Uterus (tissue), 4 donors: Measurements from ENCODE around the gene SPATA45. TPM values are rescaled to one million over a fixed set of nuclear protein-coding genes. Genes with fewer than 3 reads are reported as not detected.
"Not testable (repeated sequence)": the region's sequence is repeated elsewhere in the genome, so short reads cannot be mapped to it uniquely, and the experiment has no call there.

Experiments
- DNase-seq, 2 donors: peaks; one replicate each; pipeline ENCODE4 v3.0.0-alpha.2; 2019 to 2020
- H3K27ac ChIP-seq, 2 donors: fragments of 200-600 bp; sonication (generic); 1 replicate in 1 of 2; 2 replicates in 1 of 2; pipeline ENCODE4 v1.5.1; 2016 to 2018
- H3K27me3 ChIP-seq, 2 donors: fragments of 200-600 bp; sonication (generic); one replicate each; pipeline ENCODE4 v1.5.1; 2018 to 2019; ENCODE audit warnings: control low read depth in 1 of 2
- H3K36me3 ChIP-seq, 2 donors: fragments of 200-600 bp; sonication (generic); one replicate each; pipeline ENCODE4 v1.5.1; 2019; ENCODE audit warnings: control low read depth in 1 of 2
- H3K4me1 ChIP-seq, 2 donors: fragments of 200-600 bp; sonication (generic); one replicate each; pipeline ENCODE4 v1.5.1; 2018 to 2019; ENCODE audit warnings: control low read depth in 1 of 2
- H3K4me3 ChIP-seq, 2 donors: fragments of 200-600 bp; sonication (generic); 1 replicate in 1 of 2; 2 replicates in 1 of 2; pipeline ENCODE4 v1.5.1; 2018 to 2019; ENCODE audit warnings: mild to moderate bottlenecking in 1 of 2
- H3K9me3 ChIP-seq, 2 donors: fragments of 200-600 bp; sonication (generic); one replicate each; pipeline ENCODE4 v1.5.1; 2019; ENCODE audit warnings: control low read depth in 1 of 2
- POLR2A ChIP-seq, 2 donors: fragments of 450-650 bp; IDR thresholded peaks; one replicate each; pipeline ENCODE4 v1.6.1; 2016; ENCODE audit warnings: antibody characterized with exemption in 2 of 2, mild to moderate bottlenecking in 1 of 2, moderate library complexity in 1 of 2
- intact Hi-C: fragments of 100-400 bp; cut with DNase I; formaldehyde crosslinking; loops from one replicate; pipeline ENCODE4 v1.15.1; 2023; ENCODE audit warnings: low total_unique reads
- total RNA-seq, 4 donors: library from RNA; depleted of rRNA in 3 of 4; stranded (reverse); fragments of >200 nt in 3 of 4; gene quantifications; one replicate each; pipeline versions ENCODE4 v1.1.0 to v1.2.4, GENCODE V29; 2014 to 2023
- TF ChIP-seq, protein P1 (sequence below), 4 experiments: fragments of 200-600 bp in 2 of 4; fragments of 450-650 bp in 2 of 4; sonication (generic) in 2 of 4; IDR thresholded peaks; one replicate each; pipeline ENCODE4 v1.5.1; 2016 to 2019; ENCODE audit warnings: antibody characterized with exemption in 4 of 4, mild to moderate bottlenecking in 2 of 4, moderate library complexity in 1 of 4
- donor health status: DM: yes; HTN: yes; CAD: no.

Gene SPATA45
- total RNA-seq, 4 donors from 2014 or later, result not detected

DNA sequence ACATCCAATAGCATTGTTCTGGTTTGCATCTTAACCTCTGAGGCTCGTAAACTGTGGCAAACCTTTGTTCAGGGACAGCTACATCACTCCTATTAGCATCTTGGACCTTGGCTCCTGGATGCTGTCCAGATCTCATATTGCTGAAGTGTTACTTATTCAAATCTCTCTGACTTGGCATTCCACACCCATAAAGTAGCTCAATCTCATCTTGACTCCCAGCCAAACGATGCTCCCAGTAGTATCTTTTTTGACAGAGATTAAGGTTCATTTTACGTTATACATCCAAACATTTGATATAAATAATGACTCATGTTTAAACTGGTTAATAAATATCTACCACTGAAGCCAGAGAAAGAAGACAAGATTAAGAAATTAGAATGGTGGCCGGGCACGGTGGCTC is 6.2 kb upstream of the SPATA45 start:
- Histone ChIP-seq H3K4me1 (no peaks in the 10 kb centered on the region), H3K36me3 (no peaks in the 10 kb centered on the region), H3K27me3 (no peaks in the 10 kb centered on the region), H3K27ac (no peak overlapping the region), H3K4me3 (no peak overlapping the region), H3K9me3 (no peaks in the 10 kb centered on the region)
- no peak for DNase-seq
- intact Hi-C loops, result no loop called here
- TF ChIP-seq, protein P1, sequence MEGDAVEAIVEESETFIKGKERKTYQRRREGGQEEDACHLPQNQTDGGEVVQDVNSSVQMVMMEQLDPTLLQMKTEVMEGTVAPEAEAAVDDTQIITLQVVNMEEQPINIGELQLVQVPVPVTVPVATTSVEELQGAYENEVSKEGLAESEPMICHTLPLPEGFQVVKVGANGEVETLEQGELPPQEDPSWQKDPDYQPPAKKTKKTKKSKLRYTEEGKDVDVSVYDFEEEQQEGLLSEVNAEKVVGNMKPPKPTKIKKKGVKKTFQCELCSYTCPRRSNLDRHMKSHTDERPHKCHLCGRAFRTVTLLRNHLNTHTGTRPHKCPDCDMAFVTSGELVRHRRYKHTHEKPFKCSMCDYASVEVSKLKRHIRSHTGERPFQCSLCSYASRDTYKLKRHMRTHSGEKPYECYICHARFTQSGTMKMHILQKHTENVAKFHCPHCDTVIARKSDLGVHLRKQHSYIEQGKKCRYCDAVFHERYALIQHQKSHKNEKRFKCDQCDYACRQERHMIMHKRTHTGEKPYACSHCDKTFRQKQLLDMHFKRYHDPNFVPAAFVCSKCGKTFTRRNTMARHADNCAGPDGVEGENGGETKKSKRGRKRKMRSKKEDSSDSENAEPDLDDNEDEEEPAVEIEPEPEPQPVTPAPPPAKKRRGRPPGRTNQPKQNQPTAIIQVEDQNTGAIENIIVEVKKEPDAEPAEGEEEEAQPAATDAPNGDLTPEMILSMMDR (IDR thresholded peaks at IDR 0.05), result no peak
- TF ChIP-seq POLR2A (IDR thresholded peaks at IDR 0.05), result no peak

DNA sequence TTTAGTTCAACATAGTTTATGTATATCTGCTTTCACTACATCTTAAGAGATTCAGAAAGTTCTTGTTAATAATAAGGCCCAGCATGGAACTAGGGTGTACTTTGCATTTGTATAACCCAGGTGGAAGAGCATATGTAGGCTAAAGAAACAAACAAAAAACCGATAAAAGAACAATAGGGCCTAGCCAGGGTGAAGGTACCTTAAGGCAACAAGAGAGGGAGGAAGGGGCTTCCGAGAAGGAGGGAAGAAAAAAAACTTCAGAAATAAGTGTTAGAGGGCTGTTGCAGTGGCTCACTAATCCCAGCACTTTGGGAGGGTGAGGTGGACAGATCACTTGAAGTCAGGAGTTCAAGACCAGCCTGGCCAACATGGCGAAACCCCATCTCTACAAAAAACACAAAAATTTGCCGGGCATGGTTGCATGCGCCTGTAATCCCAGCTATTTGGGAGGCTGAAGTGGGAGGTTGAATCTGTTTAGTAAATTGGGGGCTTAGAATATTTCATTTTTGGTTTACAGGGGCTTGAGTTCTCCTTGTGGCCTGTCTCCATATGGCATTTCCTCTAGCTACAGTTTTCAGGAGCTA is 4.7 kb upstream of the SPATA45 start:
- no peak for DNase-seq
- intact Hi-C loops, result no loop called here
- Histone ChIP-seq H3K4me3 (no peak overlapping the region), H3K9me3 (no peaks in the 10 kb centered on the region), H3K27ac (no peak overlapping the region), H3K36me3 (no peaks in the 10 kb centered on the region), H3K27me3 (no peaks in the 10 kb centered on the region), H3K4me1 (no peaks in the 10 kb centered on the region)
- TF ChIP-seq, protein P1 (IDR thresholded peaks at IDR 0.05), result no peak
- TF ChIP-seq POLR2A (IDR thresholded peaks at IDR 0.05), result no peak

DNA sequence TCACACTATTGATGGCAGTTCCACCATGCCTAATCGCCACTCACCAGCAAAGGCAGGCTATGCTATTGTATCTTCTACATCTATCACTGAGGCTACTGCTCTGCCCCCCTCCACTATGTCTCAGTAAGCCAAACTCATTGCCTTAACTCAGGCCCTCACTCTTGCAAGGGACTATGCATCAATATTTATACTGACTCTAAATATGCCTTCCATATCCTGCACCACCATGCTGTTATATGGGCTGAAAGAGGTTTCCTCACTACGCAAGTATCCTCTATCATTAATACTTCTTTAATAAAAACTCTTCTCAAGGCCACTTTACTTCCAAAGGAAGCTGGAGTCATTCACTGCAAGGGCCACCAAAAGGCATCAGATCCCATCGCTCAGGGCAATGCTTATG is 2.9 kb downstream of the SPATA45 start:
- DNase-seq, H3K9me3 ChIP-seq, H3K27me3 ChIP-seq, H3K4me1 ChIP-seq, intact Hi-C loops, H3K27ac ChIP-seq, H3K36me3 ChIP-seq, H3K4me3 ChIP-seq: not testable (repeated sequence)

DNA sequence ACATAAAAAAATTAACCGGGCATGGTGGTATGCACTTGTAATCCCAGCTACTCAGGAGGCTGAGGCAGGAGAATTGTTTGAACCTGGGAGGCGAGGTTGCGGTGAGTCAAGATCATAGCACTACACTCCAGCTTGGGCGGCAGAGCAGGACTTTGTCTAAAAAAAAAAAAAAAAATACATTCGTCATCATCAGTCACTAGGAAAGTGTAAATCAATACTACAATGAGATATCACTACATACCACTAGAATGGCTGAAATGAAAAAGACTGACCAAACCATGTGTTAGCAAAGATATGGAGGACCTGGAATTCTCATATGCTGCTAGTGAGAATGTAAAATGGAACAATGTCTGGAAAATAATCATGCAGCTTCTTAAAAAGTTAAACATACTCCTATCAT is 9.3 kb downstream of the SPATA45 start:
- Histone ChIP-seq H3K36me3 (no peaks in the 10 kb centered on the region), H3K27me3 (no peaks in the 10 kb centered on the region), H3K4me1 (no peaks in the 10 kb centered on the region), H3K9me3 (no peaks in the 10 kb centered on the region), H3K4me3 (no peak overlapping the region), H3K27ac (no peak overlapping the region)
- intact Hi-C loops, result no loop called here
- no peak for DNase-seq
- TF ChIP-seq, protein P1 (IDR thresholded peaks at IDR 0.05), result no peak
- no peak for TF ChIP-seq POLR2A (IDR thresholded peaks at IDR 0.05)

DNA sequence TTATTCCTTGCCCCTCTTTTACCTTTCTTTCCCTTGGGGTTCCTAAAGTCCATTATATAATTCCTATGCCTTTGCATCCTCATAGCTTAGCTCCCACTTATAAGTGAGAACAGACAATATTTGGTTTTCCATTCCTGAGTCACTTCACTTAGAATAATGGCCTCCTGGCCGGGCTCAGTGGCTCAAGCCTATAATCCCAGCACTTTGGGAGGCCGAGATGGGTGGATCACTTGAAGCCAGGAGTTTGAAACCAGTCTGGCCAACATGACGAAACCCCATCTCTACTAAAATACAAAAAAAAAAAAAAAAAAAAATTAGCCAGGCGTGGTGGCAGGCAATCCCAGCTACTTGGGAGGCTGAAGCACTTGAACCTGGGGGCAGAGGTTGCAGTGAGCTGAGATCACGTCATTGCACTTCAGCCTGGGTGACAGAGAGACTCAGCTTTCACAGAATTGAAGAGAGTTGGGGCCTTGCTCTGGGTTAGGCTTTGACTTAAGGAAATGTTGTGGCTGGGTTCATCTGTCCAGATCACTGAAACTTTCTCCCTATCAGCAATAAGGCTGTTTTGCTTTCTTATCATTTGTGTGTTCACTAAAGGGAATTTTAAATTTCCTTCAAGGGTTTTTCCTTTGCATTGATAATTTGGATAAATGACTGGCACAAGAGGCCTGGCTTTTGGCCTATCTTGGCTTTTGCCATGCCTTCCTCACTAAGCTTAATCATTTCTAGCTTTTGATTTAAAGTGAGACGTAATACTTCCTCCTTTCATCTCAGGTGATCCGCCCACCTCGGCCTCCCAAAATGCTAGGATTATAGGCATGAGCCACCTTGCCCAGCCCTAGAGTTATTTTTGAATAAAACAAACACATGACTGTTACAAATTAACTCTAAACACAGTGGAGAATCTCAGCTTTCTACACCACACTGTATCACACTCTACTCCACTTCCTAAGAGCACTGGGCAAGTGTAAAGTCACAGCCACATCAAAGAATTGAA is 13.9 kb downstream of the SPATA45 start:
- H3K27ac ChIP-seq, H3K4me1 ChIP-seq, H3K9me3 ChIP-seq, DNase-seq, intact Hi-C loops, H3K4me3 ChIP-seq, H3K27me3 ChIP-seq, H3K36me3 ChIP-seq: not testable (repeated sequence)

DNA sequence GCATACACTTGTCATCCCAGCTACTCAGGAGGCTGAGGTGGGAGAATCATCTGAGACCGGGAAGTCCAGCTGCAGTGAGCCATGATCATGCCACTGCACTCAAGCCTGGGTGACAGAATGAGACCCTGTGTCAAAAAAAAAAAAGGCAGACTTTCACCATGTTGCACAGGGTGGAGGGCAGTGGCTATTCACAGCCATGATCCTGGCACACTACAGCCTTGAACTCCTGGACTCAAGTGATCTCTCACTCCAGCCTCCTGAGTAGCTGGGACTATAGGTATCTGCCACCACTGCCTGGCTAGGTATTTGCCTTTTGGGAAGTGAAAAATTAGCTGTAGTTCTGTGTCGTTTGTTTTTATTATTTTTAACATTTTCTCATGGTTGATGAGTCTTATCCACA is 19.1 kb downstream of the SPATA45 start:
- no peak overlapping the region for H3K4me3 ChIP-seq
- intact Hi-C loops, result no loop called here
- no peaks in the 10 kb centered on the region for H3K4me1 ChIP-seq
- no peaks in the 10 kb centered on the region for H3K36me3 ChIP-seq
- no peaks in the 10 kb centered on the region for H3K9me3 ChIP-seq
- H3K27ac ChIP-seq, result no peak overlapping the region
- no peaks in the 10 kb centered on the region for H3K27me3 ChIP-seq
- TF ChIP-seq, protein P1 (IDR thresholded peaks at IDR 0.05), result no peak
- no peak for TF ChIP-seq POLR2A (IDR thresholded peaks at IDR 0.05)
- DNase-seq, result no peak
